ENCODE data around the gene PPFIA3.
A peak's percentile ranks its signal among the peaks of the same experiment; 100 is the strongest.

The PPFIA3 gene

DNA sequence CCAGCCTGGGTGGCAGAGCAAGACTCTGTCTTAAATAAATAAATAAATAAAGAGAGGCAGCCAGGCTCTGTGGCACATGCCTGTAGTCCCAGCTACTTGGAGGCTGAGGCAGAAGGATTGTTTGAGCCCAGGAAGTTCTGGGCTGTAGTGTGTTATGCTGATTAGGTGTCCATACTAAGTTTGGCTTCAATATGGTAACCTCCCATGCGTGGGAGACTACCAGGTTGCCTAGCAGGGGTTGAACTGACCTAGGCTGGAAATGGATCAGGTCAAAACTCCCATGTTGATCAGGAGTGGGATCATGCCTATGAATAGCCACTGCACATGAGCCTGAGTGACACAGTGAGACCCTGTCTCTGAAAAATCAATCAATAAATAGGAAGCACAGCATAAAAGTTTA, 38.1 kb upstream of the PPFIA3 start:
- H3K4me3 ChIP-seq (ENCODE audit: control insufficient read depth, low read depth, low read length), result no peak overlapping the region
- TF ChIP-seq CTCF (conservative IDR thresholded peaks at IDR 0.05; ENCODE audit: control insufficient read depth, insufficient read depth, low read depth, low read length), result no peak
- DNase-seq (ENCODE audit: low read depth), result no peak

- no peak for DNase-seq (ENCODE audit: low read depth)
- TF ChIP-seq CTCF (conservative IDR thresholded peaks at IDR 0.05; ENCODE audit: control insufficient read depth, insufficient read depth, low read depth, low read length), result no peak
These were observed 34.9 kb upstream of the PPFIA3 start for GRCh38 chr19:49084206-49085019.

DNA sequence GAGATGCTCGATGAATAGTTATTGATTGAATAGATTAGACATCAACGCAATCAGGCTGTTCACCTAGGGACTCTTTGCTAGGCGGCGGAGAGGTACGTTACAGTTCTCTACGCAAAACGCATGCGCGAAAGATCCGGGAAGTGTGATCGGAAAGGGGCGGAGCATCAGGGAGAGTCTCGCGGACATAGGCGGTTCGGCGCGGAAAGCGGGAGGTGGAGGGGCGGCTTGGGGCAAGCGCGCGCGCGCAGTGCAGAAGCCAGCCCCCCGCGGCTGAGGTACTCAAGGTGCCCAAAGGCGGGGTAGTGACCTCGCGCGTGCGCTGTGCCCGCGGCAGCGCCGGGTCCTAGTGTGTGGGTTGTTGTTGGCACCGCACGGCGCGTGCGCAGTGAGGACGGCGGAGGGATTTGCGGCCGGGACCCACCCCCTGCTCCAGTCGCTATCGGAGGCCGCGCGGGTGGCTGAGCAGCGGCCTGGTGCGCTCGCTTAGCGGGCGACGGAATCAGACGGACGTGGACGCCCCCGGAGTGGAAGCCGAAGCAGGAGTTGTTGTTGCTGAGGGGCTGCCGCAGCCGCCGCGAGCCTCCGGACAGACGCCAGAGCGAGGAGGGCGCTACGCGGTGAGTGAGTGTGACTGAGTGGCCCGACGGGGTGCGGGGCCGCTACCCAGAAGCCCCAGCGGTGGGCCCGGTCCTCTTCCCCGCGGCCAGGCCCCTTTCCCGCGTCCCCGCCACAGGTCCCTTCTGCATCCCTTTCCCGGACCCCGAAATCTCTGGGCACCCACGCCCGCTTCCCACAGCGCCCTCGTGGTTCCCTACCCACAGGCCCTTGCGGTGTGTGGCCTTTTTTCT, 34.1 kb upstream of the PPFIA3 start, which contains the start of gene SNRNP70:
SNRNP70 (plus strand) TSS at position 432 of the 848 bp plus-strand sequence. CDS start 964 bp downstream, outside the sequence.
- peak; percentile 99 for DNase-seq (ENCODE audit: low read depth)
- H3K4me3 ChIP-seq (ENCODE audit: control insufficient read depth, low read depth, low read length), result peak within 1 kb of the TSS; percentile 96
- no peak for TF ChIP-seq CTCF (conservative IDR thresholded peaks at IDR 0.05; ENCODE audit: control insufficient read depth, insufficient read depth, low read depth, low read length)

More at GRCh38 chr19:49084206-49085019, 34.9 kb upstream of the PPFIA3 start:
- peak overlapping the region; percentile 96 for H3K4me3 ChIP-seq (ENCODE audit: control insufficient read depth, low read depth, low read length)

- no peak for DNase-seq (ENCODE audit: low read depth)
- H3K4me3 ChIP-seq (ENCODE audit: control insufficient read depth, low read depth, low read length), result peak overlapping the region; percentile 96
- no peak for TF ChIP-seq CTCF (conservative IDR thresholded peaks at IDR 0.05; ENCODE audit: control insufficient read depth, insufficient read depth, low read depth, low read length)
These were observed 33.5 kb upstream of the PPFIA3 start for GRCh38 chr19:49085868-49086232.

DNA sequence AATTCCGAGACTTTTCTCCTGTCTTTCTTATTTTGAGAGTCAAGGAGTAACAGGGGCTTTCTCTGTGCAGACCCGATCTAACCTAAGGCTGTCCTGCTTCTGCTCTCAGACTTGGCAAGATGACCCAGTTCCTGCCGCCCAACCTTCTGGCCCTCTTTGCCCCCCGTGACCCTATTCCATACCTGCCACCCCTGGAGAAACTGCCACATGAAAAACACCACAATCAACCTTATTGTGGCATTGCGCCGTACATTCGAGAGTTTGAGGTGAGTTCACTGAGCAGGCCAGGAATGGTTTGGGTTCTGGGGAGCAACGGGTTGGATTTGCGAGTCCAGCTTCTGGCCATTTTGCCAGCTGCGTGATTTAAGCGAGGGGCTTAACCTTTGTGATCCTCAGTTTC, 33.0 kb upstream of the PPFIA3 start:
- no peak for DNase-seq (ENCODE audit: low read depth)
- TF ChIP-seq CTCF (conservative IDR thresholded peaks at IDR 0.05; ENCODE audit: control insufficient read depth, insufficient read depth, low read depth, low read length), result no peak
- peak overlapping the region; percentile 96 for H3K4me3 ChIP-seq (ENCODE audit: control insufficient read depth, low read depth, low read length)

DNA sequence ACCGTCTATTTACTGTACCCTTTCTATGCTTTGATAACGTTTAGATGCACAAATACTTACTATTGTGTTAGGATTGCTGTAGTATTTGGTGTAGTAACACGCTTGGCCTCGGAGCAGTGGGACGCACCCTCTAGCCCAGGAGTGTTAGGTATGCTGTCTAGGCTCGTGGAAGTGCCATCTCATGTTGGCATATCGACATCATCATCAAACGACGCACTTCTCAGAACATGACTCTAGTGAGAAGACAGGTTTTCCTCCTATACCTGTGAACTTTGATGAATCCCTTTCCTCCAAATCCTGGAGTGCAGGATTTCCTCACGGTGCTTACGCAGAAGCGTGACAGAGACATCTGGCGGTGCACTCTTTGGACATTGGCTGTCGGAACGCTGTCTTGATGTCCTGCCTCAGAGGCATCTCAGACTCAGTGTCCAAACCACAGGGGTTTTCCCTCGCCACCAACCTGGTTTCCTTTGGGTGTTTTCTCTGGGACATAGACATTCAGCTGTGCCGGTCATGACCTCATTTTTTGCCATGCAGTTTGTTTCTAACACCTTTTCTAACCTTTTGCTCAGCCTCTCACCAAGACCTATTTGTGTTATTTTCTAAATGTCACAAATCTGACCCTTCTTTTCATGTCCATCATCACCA, 27.8 kb upstream of the PPFIA3 start:
- TF ChIP-seq CTCF (conservative IDR thresholded peaks at IDR 0.05; ENCODE audit: control insufficient read depth, insufficient read depth, low read depth, low read length), result no peak
- no peak for DNase-seq (ENCODE audit: low read depth)
- H3K4me3 ChIP-seq (ENCODE audit: control insufficient read depth, low read depth, low read length), result no peak overlapping the region

Measured in fibroblast of mammary gland (primary cell).